ENCODE results near the gene CELA3A.
"Not testable (repeated sequence)": the region's sequence is repeated elsewhere in the genome, so short reads cannot be mapped to it uniquely, and the experiment has no call there.

- TF ChIP-seq CTCF (tag by site-specific recombination; IDR thresholded peaks at IDR 0.05); ZNF707 (tag by site-specific recombination; IDR thresholded peaks at IDR 0.05); RBAK (tag by site-specific recombination; IDR thresholded peaks at IDR 0.05); ZNF501 (tag by site-specific recombination; IDR thresholded peaks at IDR 0.05); ZNF175 (tag by site-specific recombination; IDR thresholded peaks at IDR 0.05); KLF9 (tag by site-specific recombination; IDR thresholded peaks at IDR 0.05; ENCODE audit: low read depth); ZNF529 (tag by site-specific recombination; IDR thresholded peaks at IDR 0.05; ENCODE audit: insufficient replicate concordance): not testable (repeated sequence)
- TF ChIP-seq, protein P1, sequence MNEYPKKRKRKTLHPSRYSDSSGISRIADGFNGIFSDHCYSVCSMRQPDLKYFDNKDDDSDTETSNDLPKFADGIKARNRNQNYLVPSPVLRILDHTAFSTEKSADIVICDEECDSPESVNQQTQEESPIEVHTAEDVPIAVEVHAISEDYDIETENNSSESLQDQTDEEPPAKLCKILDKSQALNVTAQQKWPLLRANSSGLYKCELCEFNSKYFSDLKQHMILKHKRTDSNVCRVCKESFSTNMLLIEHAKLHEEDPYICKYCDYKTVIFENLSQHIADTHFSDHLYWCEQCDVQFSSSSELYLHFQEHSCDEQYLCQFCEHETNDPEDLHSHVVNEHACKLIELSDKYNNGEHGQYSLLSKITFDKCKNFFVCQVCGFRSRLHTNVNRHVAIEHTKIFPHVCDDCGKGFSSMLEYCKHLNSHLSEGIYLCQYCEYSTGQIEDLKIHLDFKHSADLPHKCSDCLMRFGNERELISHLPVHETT (tag by site-specific recombination; IDR thresholded peaks at IDR 0.05) = not testable (repeated sequence)
- TF ChIP-seq, protein P2, sequence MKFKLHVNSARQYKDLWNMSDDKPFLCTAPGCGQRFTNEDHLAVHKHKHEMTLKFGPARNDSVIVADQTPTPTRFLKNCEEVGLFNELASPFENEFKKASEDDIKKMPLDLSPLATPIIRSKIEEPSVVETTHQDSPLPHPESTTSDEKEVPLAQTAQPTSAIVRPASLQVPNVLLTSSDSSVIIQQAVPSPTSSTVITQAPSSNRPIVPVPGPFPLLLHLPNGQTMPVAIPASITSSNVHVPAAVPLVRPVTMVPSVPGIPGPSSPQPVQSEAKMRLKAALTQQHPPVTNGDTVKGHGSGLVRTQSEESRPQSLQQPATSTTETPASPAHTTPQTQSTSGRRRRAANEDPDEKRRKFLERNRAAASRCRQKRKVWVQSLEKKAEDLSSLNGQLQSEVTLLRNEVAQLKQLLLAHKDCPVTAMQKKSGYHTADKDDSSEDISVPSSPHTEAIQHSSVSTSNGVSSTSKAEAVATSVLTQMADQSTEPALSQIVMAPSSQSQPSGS (tag by site-specific recombination; IDR thresholded peaks at IDR 0.05; ENCODE audit: low read depth) = not testable (repeated sequence)
Measured at GRCh38 chr1:21992186-21992585, 9.3 kb upstream of the CELA3A start.

All from HEK293 (cell line).